Neural progenitor cell (in vitro differentiated cells): Measurements from ENCODE around the gene PPHLN1.

Experiments used
- EZH2 ChIP-seq: fragments of 200-600 bp; sonication (generic); IDR thresholded peaks from 2 replicates; pipeline ENCODE4 v1.6.1; 2017; ENCODE audit warnings: antibody characterized with exemption, mild to moderate bottlenecking, moderate library complexity
- TF ChIP-seq, protein P1 (sequence below): fragments of 200-600 bp; sonication (generic); IDR thresholded peaks from 2 replicates; pipeline ENCODE4 v1.5.1; 2017; ENCODE audit warnings: antibody characterized with exemption, mild to moderate bottlenecking

DNA sequence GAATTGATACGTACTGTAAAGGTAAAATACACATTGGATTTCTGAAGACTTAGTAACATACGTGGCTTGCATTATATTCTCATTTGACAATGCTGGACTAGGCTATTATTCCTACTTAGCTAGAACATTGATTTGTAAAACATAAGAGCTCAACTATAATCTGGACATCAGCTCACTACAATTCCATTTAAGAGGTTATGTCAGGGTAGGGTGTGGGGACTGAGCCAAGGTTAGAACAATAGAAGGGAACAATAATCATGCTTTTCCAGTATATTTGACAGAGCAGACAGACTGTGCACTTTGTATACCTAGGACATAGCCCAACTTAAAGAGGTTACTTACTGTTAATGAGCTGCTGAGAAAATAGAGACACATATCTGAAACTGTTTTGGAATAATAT, 10.9 kb upstream of the PPHLN1 start:
- TF ChIP-seq, protein P1, sequence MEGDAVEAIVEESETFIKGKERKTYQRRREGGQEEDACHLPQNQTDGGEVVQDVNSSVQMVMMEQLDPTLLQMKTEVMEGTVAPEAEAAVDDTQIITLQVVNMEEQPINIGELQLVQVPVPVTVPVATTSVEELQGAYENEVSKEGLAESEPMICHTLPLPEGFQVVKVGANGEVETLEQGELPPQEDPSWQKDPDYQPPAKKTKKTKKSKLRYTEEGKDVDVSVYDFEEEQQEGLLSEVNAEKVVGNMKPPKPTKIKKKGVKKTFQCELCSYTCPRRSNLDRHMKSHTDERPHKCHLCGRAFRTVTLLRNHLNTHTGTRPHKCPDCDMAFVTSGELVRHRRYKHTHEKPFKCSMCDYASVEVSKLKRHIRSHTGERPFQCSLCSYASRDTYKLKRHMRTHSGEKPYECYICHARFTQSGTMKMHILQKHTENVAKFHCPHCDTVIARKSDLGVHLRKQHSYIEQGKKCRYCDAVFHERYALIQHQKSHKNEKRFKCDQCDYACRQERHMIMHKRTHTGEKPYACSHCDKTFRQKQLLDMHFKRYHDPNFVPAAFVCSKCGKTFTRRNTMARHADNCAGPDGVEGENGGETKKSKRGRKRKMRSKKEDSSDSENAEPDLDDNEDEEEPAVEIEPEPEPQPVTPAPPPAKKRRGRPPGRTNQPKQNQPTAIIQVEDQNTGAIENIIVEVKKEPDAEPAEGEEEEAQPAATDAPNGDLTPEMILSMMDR, result no peak
- TF ChIP-seq EZH2, result no peak
